B cell (primary cell): Measurements from ENCODE around the gene TIE1.

Experiments
- CTCF ChIP-seq: fragments of 200-600 bp; IDR thresholded peaks from one replicate; pipeline ENCODE4 v1.8.0; 2022; ENCODE audit warnings: antibody characterized with exemption, mild to moderate bottlenecking
- EZH2 ChIP-seq: IDR thresholded peaks from 2 replicates; pipeline ENCODE4 v1.6.1; 2012; ENCODE audit warnings: borderline replicate concordance, low read depth, mild to moderate bottlenecking, moderate library complexity, low read length; ENCODE audit not compliant: insufficient read depth, poor library complexity, severe bottlenecking

GRCh38 chr1:43316738-43317520, 16.1 kb downstream of the TIE1 start:
- TF ChIP-seq EZH2 = no peak
- no peak for TF ChIP-seq CTCF
